ENCODE measurements around the gene OPN1MW3.
"Not testable (repeated sequence)": the region's sequence is repeated elsewhere in the genome, so short reads cannot be mapped to it uniquely, and the experiment has no call there.

OPN1MW3 gene

GRCh38 chrX:154257282-154257681, at the start of gene OPN1MW3:
Gene OPN1MW3 (plus strand): TSS chrX:154257582. CDS start chrX:154257620, 38 bp downstream.
- in situ Hi-C loops (cut with MboI; ENCODE audit: low sequenced_read_pairs): not testable (repeated sequence)

- in situ Hi-C loops (cut with MboI; ENCODE audit: low sequenced_read_pairs): not testable (repeated sequence)
These were observed 47.5 kb upstream of the OPN1MW3 start for GRCh38 chrX:154209670-154210418.

GRCh38 chrX:154211057-154211456, 46.3 kb upstream of the OPN1MW3 start:
- in situ Hi-C loops (cut with MboI; ENCODE audit: low sequenced_read_pairs): not testable (repeated sequence)

- in situ Hi-C loops (cut with MboI; ENCODE audit: low sequenced_read_pairs): not testable (repeated sequence)
These were observed 45.9 kb upstream of the OPN1MW3 start for GRCh38 chrX:154211499-154211898.

- in situ Hi-C loops (cut with MboI; ENCODE audit: low sequenced_read_pairs): not testable (repeated sequence)
These were observed 37.9 kb upstream of the OPN1MW3 start, which contains the start of gene OPN1MW2 for GRCh38 chrX:154219456-154219855. Gene OPN1MW2 (plus strand): TSS chrX:154219756. CDS start chrX:154219816, 60 bp downstream.

GRCh38 chrX:154225292-154225691, 32.1 kb upstream of the OPN1MW3 start:
- in situ Hi-C loops (cut with MboI; ENCODE audit: low sequenced_read_pairs): not testable (repeated sequence)

- in situ Hi-C loops (cut with MboI; ENCODE audit: low sequenced_read_pairs): not testable (repeated sequence)
These were observed 30.7 kb upstream of the OPN1MW3 start for GRCh38 chrX:154226706-154227105.

- in situ Hi-C loops (cut with MboI; ENCODE audit: low sequenced_read_pairs): not testable (repeated sequence)
These were observed 25.9 kb upstream of the OPN1MW3 start for GRCh38 chrX:154231443-154231842.

- in situ Hi-C loops (cut with MboI; ENCODE audit: low sequenced_read_pairs): not testable (repeated sequence)
These were observed 23.8 kb upstream of the OPN1MW3 start for GRCh38 chrX:154233620-154234019.

GRCh38 chrX:154238939-154239559, 18.3 kb upstream of the OPN1MW3 start:
- in situ Hi-C loops (cut with MboI; ENCODE audit: low sequenced_read_pairs): not testable (repeated sequence)

GRCh38 chrX:154239982-154240503, 17.3 kb upstream of the OPN1MW3 start:
- in situ Hi-C loops (cut with MboI; ENCODE audit: low sequenced_read_pairs): not testable (repeated sequence)

GRCh38 chrX:154247377-154248045, 9.9 kb upstream of the OPN1MW3 start:
- in situ Hi-C loops (cut with MboI; ENCODE audit: low sequenced_read_pairs): not testable (repeated sequence)

GRCh38 chrX:154248076-154248475, 9.3 kb upstream of the OPN1MW3 start:
- in situ Hi-C loops (cut with MboI; ENCODE audit: low sequenced_read_pairs): not testable (repeated sequence)

GRCh38 chrX:154258711-154259110, 1.3 kb downstream of the OPN1MW3 start:
- in situ Hi-C loops (cut with MboI; ENCODE audit: low sequenced_read_pairs): not testable (repeated sequence)

GRCh38 chrX:154263072-154263471, 5.7 kb downstream of the OPN1MW3 start:
- in situ Hi-C loops (cut with MboI; ENCODE audit: low sequenced_read_pairs): not testable (repeated sequence)

GRCh38 chrX:154269245-154269644, 11.9 kb downstream of the OPN1MW3 start:
- in situ Hi-C loops (cut with MboI; ENCODE audit: low sequenced_read_pairs): not testable (repeated sequence)

GRCh38 chrX:154284489-154285338, 27.3 kb downstream of the OPN1MW3 start:
- in situ Hi-C loops (cut with MboI; ENCODE audit: low sequenced_read_pairs): not testable (repeated sequence)

- in situ Hi-C loops (cut with MboI; ENCODE audit: low sequenced_read_pairs): not testable (repeated sequence)
These were observed 29.0 kb downstream of the OPN1MW3 start for GRCh38 chrX:154286406-154286805.

GRCh38 chrX:154294791-154295574, 37.6 kb downstream of the OPN1MW3 start, which contains the start of gene TEX28:
Gene TEX28 (minus strand): TSS chrX:154295124. CDS start chrX:154292117, 3,007 bp downstream.
- in situ Hi-C loops (cut with MboI; ENCODE audit: low sequenced_read_pairs): no loop called here
